PC-3 (cell line): ENCODE measurements around the gene MR1. TPM values are rescaled to one million over a fixed set of nuclear protein-coding genes. Genes with fewer than 3 reads are reported as not detected.

Source experiments
- ATAC-seq: fragments of 200-7000 bp; cut with Tn5 transposase; 2 replicates; pipeline ENCODE4 v1.9.1; 2020; ENCODE audit warnings: mild to moderate bottlenecking, moderate library complexity
- BruUV-seq: library from RNA; stranded (reverse); fragments of 400-500 nt; replicated peaks from 2 replicates; lab custom pipeline; 2021; lab: Mats Ljungman, UMichigan
- CTCF ChIA-PET: fragments of 300-600 bp; sonication (Branson Sonifier 250); formaldehyde crosslinking; loops from one replicate; lab custom pipeline; 2022; ENCODE audit warnings: antibody characterized with exemption; lab: Charles Lee
- POLR2A ChIA-PET: fragments of 300-600 bp; sonication (Branson Sonifier 250); formaldehyde crosslinking; loops from one replicate; lab custom pipeline; 2022; ENCODE audit warnings: antibody characterized with exemption; ENCODE audit not compliant: unreplicated experiment; lab: Charles Lee
- DNase-seq: peaks from one replicate; pipeline ENCODE4 v3.0.0-alpha.2; 2015
- H2AFZ ChIP-seq: fragments of 300-600 bp; sonication (generic); 2 replicates; pipeline ENCODE4 v1.6.0; 2016; ENCODE audit warnings: antibody characterized with exemption, low read length
- H3F3A ChIP-seq: fragments of 300-600 bp; sonication (generic); one replicate; pipeline ENCODE4 v1.6.0; 2017; ENCODE audit warnings: antibody characterized with exemption, low read length, control low read depth, mild to moderate bottlenecking; ENCODE audit not compliant: unreplicated experiment
- H3K27ac ChIP-seq: fragments of 300-600 bp; sonication (generic); 2 replicates; pipeline ENCODE4 v1.5.1; 2016; ENCODE audit warnings: mild to moderate bottlenecking, low read length
- H3K27me3 ChIP-seq: fragments of 300-600 bp; sonication (generic); 2 replicates; pipeline ENCODE4 v1.6.1; 2016; ENCODE audit warnings: low read length, mixed read lengths
- H3K36me3 ChIP-seq: fragments of 300-600 bp; sonication (generic); 2 replicates; pipeline ENCODE4 v1.6.1; 2016; ENCODE audit warnings: low read depth, mixed run types, low read length, mixed read lengths
- H3K4me1 ChIP-seq: fragments of 300-600 bp; sonication (generic); 2 replicates; pipeline ENCODE4 v1.5.1; 2016; ENCODE audit warnings: low read length; ENCODE audit not compliant: insufficient read depth
- H3K4me2 ChIP-seq: fragments of 300-600 bp; sonication (generic); 2 replicates; pipeline ENCODE4 v1.6.0; 2016; ENCODE audit warnings: low read length
- H3K4me3 ChIP-seq: fragments of 300-600 bp; sonication (generic); 2 replicates; pipeline ENCODE4 v1.5.1; 2016; ENCODE audit warnings: mild to moderate bottlenecking, low read length, mixed read lengths
- H3K79me2 ChIP-seq: fragments of 300-600 bp; sonication (generic); 2 replicates; pipeline ENCODE4 v1.6.1; 2017; ENCODE audit warnings: low read length, mixed read lengths
- H3K9ac ChIP-seq: fragments of 300-600 bp; sonication (generic); 2 replicates; pipeline ENCODE4 v1.6.0; 2016; ENCODE audit warnings: mild to moderate bottlenecking, low read length
- H3K9me2 ChIP-seq: fragments of 300-600 bp; sonication (generic); replicated peaks from 2 replicates; pipeline ENCODE4 v1.6.1; 2016; ENCODE audit warnings: mixed run types, low read length, mixed read lengths
- H3K9me3 ChIP-seq: fragments of 300-600 bp; sonication (generic); 2 replicates; pipeline ENCODE4 v1.6.1; 2016; ENCODE audit warnings: low read length, mixed read lengths
- H4K20me1 ChIP-seq: fragments of 300-600 bp; sonication (generic); 2 replicates; pipeline ENCODE4 v1.6.1; 2016; ENCODE audit warnings: low read length, mixed read lengths
- EZH2 ChIP-seq: fragments of 300-600 bp; sonication (generic); IDR thresholded peaks from one replicate; pipeline ENCODE4 v1.6.1; 2017; ENCODE audit warnings: antibody characterized with exemption, mild to moderate bottlenecking, low read length; ENCODE audit not compliant: unreplicated experiment
- EZH2phosphoT487 ChIP-seq: fragments of 300-600 bp; sonication (generic); IDR thresholded peaks from 2 replicates; pipeline ENCODE4 v1.6.1; 2018; ENCODE audit warnings: mild to moderate bottlenecking, antibody characterized with exemption, low read length, borderline replicate concordance
- intact Hi-C: fragments of 100-400 bp; cut with micrococcal nuclease; formaldehyde crosslinking; loops from 2 replicates; pipeline ENCODE4 v1.9.0; 2023
- total RNA-seq: library from RNA; depleted of rRNA; stranded (reverse); fragments of >200 nt; gene quantifications from 2 replicates; pipeline ENCODE4 v1.2.3, GENCODE V29; 2014
- TF ChIP-seq, protein P1 (sequence below): fragments of 300-600 bp; sonication (generic); conservative IDR thresholded peaks from 2 replicates; pipeline ENCODE4 v1.5.1; 2017; ENCODE audit warnings: antibody characterized with exemption, low read depth, mild to moderate bottlenecking, low read length

Gene MR1
- total RNA-seq, 1 experiment from 2014 or later, result 3.4 TPM

DNA sequence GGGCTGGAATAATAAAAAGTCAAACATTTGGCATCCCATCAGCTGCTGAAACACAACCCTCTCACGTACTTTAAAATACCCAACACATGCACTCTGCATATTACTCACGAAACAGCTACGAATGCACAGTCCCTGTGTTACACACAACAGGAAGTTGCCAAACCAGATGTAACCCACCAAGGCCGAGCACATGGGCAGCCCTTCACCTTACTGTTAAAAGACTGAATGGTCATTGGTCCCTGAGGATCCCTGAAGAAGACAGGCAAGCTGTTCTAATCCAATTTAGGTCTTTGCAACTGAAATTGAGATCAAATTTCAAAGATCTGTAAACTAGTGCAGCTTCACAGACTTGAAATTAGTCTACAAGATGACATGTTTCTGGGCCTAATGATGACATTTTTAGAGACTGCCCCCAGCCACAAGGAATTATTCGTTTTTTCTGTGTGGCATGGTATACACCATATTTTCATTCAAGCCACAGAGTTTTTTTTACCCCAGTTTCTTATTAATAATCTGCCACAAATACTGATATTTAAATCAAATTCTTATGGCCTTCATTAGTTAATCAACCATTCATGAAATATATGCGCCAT is 29.1 kb downstream of the MR1 start:
- Histone ChIP-seq H3K9me3 (no peaks in the 10 kb centered on the region), H3K9ac (no peak overlapping the region), H3K27ac (no peak overlapping the region), H3K36me3 (no peaks in the 10 kb centered on the region), H3K9me2 (no peaks in the 10 kb centered on the region), H3K4me2 (no peak overlapping the region), H4K20me1 (no peaks in the 10 kb centered on the region), H3K79me2 (no peaks in the 10 kb centered on the region), H3F3A (no peaks in the 10 kb centered on the region), H3K4me3 (no peak overlapping the region), H3K27me3 (no peaks in the 10 kb centered on the region), H3K4me1 (no peaks in the 10 kb centered on the region), H2AFZ (no peak overlapping the region)
- intact Hi-C loops, result no loop called here
- POLR2A ChIA-PET, result no interaction called here
- CTCF ChIA-PET, result no interaction called here
- BruUV-seq, result no TSS peak
- ATAC-seq (no peak), DNase-seq (no peak)
- TF ChIP-seq EZH2, result no peak
- TF ChIP-seq EZH2phosphoT487, result no peak
- TF ChIP-seq, protein P1, sequence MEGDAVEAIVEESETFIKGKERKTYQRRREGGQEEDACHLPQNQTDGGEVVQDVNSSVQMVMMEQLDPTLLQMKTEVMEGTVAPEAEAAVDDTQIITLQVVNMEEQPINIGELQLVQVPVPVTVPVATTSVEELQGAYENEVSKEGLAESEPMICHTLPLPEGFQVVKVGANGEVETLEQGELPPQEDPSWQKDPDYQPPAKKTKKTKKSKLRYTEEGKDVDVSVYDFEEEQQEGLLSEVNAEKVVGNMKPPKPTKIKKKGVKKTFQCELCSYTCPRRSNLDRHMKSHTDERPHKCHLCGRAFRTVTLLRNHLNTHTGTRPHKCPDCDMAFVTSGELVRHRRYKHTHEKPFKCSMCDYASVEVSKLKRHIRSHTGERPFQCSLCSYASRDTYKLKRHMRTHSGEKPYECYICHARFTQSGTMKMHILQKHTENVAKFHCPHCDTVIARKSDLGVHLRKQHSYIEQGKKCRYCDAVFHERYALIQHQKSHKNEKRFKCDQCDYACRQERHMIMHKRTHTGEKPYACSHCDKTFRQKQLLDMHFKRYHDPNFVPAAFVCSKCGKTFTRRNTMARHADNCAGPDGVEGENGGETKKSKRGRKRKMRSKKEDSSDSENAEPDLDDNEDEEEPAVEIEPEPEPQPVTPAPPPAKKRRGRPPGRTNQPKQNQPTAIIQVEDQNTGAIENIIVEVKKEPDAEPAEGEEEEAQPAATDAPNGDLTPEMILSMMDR, result no peak

DNA sequence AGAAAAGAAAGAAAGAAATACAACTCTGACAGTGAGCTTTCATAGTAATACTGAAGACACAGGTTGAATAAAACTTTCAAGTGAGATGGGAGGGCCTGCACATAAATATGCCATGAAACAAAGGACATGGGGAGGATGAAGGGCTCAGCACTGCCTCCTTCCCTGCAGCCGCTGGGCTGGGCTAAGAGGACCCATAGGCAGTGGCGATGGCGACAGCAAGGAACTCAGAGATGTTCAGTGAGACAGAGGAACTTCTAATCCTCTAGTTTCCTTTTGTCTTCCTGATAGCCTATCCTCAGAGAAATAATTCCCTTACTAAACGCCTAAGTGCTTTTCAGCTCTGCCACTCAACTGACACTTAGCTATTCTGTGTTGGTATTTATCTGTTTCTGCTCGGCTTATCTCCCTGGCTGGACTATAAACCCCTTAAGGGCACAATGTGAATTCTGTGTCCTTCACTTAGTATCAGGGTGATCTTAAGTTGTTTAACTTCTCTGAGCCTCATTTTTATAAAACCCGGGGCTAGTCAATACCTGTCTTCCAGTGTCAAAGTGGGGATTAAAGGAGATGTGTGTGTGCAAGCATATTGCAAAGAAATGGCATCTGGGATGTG is 30.3 kb downstream of the MR1 start:
- no peak for DNase-seq
- CTCF ChIA-PET, result no interaction called here
- H3K36me3 ChIP-seq, result no peaks in the 10 kb centered on the region
- H3K9me3 ChIP-seq, result no peaks in the 10 kb centered on the region
- POLR2A ChIA-PET, result no interaction called here
- no peak for ATAC-seq
- intact Hi-C loops, result no loop called here
- no peak overlapping the region for H3K4me2 ChIP-seq
- H3K79me2 ChIP-seq, result no peaks in the 10 kb centered on the region
- BruUV-seq, result no TSS peak
- H3F3A ChIP-seq, result no peaks in the 10 kb centered on the region
- no peaks in the 10 kb centered on the region for H3K27me3 ChIP-seq
- H3K4me1 ChIP-seq, result no peaks in the 10 kb centered on the region
- H3K4me3 ChIP-seq, result no peak overlapping the region
- no peak overlapping the region for H3K9ac ChIP-seq
- no peak overlapping the region for H2AFZ ChIP-seq
- no peaks in the 10 kb centered on the region for H4K20me1 ChIP-seq
- no peak overlapping the region for H3K27ac ChIP-seq
- H3K9me2 ChIP-seq, result no peaks in the 10 kb centered on the region
- TF ChIP-seq, protein P1, result no peak
- TF ChIP-seq EZH2 (no peak), EZH2phosphoT487 (no peak)

DNA sequence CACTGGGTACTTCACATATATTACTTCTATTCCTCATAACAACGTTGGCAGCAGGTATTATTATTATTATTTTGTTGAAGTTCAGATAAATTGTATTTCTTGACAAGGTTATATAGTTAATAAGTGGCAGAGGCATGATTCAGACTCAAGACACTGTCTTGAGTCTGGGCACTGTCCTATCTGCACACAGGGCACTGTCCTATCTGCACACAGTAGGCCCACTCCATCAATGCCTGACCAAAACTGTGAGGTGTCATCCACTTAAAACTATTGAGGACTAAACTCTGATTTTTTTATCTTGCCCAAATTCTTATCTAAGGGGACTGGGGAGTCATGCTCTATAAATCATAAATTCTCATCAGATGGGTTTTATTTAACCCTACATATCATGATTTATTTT is 30.9 kb downstream of the MR1 start:
- TF ChIP-seq, protein P1, result no peak
- TF ChIP-seq EZH2 (no peak), EZH2phosphoT487 (no peak)
- Histone ChIP-seq H3K4me2 (no peak overlapping the region), H3K9me3 (no peaks in the 10 kb centered on the region), H3K9me2 (no peaks in the 10 kb centered on the region), H3K79me2 (no peaks in the 10 kb centered on the region), H3F3A (no peaks in the 10 kb centered on the region), H2AFZ (no peak overlapping the region), H3K4me1 (no peaks in the 10 kb centered on the region), H4K20me1 (no peaks in the 10 kb centered on the region), H3K27ac (no peak overlapping the region), H3K36me3 (no peaks in the 10 kb centered on the region), H3K4me3 (no peak overlapping the region), H3K9ac (no peak overlapping the region), H3K27me3 (no peaks in the 10 kb centered on the region)
- ATAC-seq (no peak), DNase-seq (no peak)
- ChIA-PET POLR2A (no interaction called here), CTCF (no interaction called here)
- no TSS peak for BruUV-seq
- intact Hi-C loops, result no loop called here
